ENCODE data around the gene B4GALT2.

GRCh38 chr1:43947874-43948437 is 31.1 kb upstream of the B4GALT2 start:
- TF ChIP-seq ZNF274 (IDR thresholded peaks at IDR 0.05; ENCODE audit: low read depth, low read length) (no peak), YY1 (IDR thresholded peaks at IDR 0.05; ENCODE audit: insufficient read depth, insufficient read length) (no peak), SUZ12 (IDR thresholded peaks at IDR 0.05; ENCODE audit: extremely low read depth, insufficient read depth, insufficient read length) (no peak)

Data from NT2/D1 (cell line).